Memory B cell (primary cell): ENCODE data around the gene RTN4R.
A peak's percentile ranks its signal among the peaks of the same experiment; 100 is the strongest.

Experiments
- ATAC-seq: fragments of 150-1000 bp; cut with Tn5 transposase; 2 replicates; pipeline ENCODE4 v1.10.0; 2021; ENCODE audit warnings: low read depth, mild to moderate bottlenecking, moderate library complexity
- DNase-seq, 2 donors: peaks; one replicate each; pipeline ENCODE4 v3.0.0; 2022; ENCODE audit warnings: low spot score in 2 of 2
- H3K27ac Mint-ChIP-seq: one replicate; pipeline ENCODE4 v1.8.0; 2022; ENCODE audit warnings: mild to moderate bottlenecking, moderate library complexity, mixed read lengths
- H3K27me3 Mint-ChIP-seq: one replicate; pipeline ENCODE4 v1.8.0; 2022; ENCODE audit warnings: mixed read lengths
- H3K36me3 Mint-ChIP-seq: one replicate; pipeline ENCODE4 v1.8.0; 2022; ENCODE audit warnings: mild to moderate bottlenecking, mixed read lengths
- H3K4me1 Mint-ChIP-seq: one replicate; pipeline ENCODE4 v1.8.0; 2022; ENCODE audit warnings: mixed read lengths
- H3K4me3 Mint-ChIP-seq: one replicate; pipeline ENCODE4 v1.8.0; 2022; ENCODE audit warnings: mild to moderate bottlenecking, moderate library complexity, mixed read lengths
- H3K9me3 Mint-ChIP-seq: one replicate; pipeline ENCODE4 v1.8.0; 2022; ENCODE audit warnings: mixed read lengths

Gene RTN4R

DNA sequence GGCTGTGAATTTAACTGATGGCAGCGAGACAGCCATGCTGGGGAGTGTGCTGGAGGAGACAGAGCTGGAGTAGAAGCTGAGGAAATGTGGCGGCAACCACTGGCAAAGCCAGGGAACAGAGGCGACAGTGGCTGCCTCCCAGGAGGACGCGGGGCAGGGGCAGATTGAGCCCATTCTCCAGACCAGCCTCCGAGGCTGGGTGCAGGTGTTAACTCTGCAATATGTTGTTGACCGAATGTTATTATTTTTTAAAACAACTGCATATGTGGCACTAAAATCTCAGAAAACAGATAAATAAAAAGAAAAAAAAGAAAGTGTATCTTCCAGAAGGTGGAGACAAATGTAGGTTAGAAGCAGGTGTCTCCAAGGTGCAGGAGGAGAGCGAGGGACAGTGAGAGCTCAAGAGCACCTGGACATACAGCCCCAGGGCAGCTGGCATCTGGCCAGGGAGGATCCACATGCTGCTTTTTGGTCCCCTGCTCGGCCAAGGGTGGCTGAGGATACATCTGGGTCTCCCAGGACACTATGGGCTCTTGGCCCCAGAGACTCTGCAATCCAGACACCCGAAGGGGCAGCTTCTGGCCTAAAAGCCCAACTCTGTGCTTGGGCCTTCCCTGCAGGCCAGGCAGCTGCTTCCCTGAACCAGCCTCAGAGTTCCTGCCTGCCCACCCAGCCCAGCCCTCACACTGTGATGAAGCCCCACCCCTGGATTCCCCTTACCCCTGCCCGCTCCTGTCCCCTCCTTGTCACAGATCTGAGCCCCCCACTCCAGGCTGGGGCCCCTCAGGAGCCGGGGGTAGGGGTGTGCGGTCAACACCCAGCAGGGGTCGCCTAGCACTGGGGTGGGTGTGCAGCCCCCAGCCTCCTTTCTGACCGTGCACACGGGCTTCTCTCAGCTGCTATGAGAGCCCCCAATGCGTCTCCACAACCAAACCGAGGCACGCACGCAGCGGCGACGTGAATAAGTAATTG, 12.9 kb downstream of the RTN4R start:
- no peaks in the 10 kb centered on the region for H3K9me3 Mint-ChIP-seq
- ATAC-seq (no peak), DNase-seq (no peak)
- no peak overlapping the region for H3K27ac Mint-ChIP-seq
- H3K36me3 Mint-ChIP-seq: no peaks in the 10 kb centered on the region
- H3K27me3 Mint-ChIP-seq: peaks cover 7% of the 10 kb centered on the region
- no peaks in the 10 kb centered on the region for H3K4me1 Mint-ChIP-seq
- H3K4me3 Mint-ChIP-seq: no peak overlapping the region

DNA sequence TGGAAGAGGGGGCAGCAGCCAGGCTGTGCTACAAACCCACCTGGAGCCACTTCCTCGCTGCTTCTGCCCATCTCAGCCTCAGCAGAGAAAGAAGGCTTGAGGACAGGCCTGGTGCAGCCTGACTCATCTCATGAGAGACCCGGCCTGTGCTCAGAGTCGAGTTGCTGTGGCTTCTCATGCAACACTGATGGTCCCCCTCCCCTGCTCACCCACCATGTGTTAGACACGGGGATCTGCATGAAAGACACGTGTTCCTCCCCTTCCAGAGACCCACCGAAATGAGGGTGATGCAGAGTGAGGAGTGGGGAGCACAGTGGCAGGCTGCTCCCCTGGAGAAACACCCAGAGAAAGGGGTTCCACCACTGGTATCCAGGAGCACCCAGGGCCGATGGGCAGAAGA, 15.0 kb downstream of the RTN4R start:
- DNase-seq (no peak), ATAC-seq (no peak)
- no peaks in the 10 kb centered on the region for H3K36me3 Mint-ChIP-seq
- no peaks in the 10 kb centered on the region for H3K9me3 Mint-ChIP-seq
- H3K27ac Mint-ChIP-seq: no peak overlapping the region
- no peak overlapping the region for H3K4me3 Mint-ChIP-seq
- H3K4me1 Mint-ChIP-seq: no peaks in the 10 kb centered on the region
- H3K27me3 Mint-ChIP-seq: peaks cover 2% of the 10 kb centered on the region

DNA sequence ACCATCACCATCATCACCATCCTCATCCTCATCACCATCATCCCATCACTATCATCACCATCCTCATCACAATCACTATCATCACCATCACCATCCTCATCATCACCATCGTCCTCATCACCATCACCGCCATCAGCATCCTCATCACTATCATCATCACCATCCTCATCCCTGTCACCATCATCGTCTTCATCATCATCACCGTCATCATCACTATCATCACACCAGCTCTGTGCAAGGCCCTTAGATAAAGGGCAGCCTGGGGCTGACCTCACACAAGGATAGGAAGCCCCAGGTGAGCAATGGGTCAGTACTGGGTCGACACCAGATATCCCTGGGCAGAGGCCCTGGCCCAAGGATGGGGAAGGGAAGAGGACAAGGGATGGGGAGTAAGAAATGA, 16.1 kb downstream of the RTN4R start:
- no peaks in the 10 kb centered on the region for H3K9me3 Mint-ChIP-seq

DNA sequence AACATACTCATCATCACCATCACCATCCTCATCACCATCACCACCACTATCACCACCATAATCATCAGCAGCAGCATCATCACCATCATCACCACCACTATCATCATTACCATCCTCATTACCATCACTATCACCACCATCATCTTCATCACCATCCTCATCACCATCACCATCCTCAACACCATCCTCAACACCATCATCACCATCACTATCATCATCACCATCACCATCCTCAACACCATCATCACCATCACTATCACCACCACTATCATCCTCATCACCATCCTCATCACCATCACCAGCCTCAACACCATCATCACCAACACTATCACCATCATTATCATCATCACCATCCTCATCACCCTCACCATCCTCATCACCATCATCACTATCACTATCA, 16.6 kb downstream of the RTN4R start:
- DNase-seq (no peak), ATAC-seq (no peak)
- H3K36me3 Mint-ChIP-seq: no peaks in the 10 kb centered on the region
- no peaks in the 10 kb centered on the region for H3K4me1 Mint-ChIP-seq
- no peak overlapping the region for H3K4me3 Mint-ChIP-seq
- no peaks in the 10 kb centered on the region for H3K9me3 Mint-ChIP-seq
- no peak overlapping the region for H3K27ac Mint-ChIP-seq
- H3K27me3 Mint-ChIP-seq: peaks cover 1% of the 10 kb centered on the region

More for the DNA sequence above, 16.1 kb downstream of the RTN4R start:
- H3K4me1 Mint-ChIP-seq: no peaks in the 10 kb centered on the region
- H3K27ac Mint-ChIP-seq: no peak overlapping the region
- no peak for ATAC-seq
- no peaks in the 10 kb centered on the region for H3K36me3 Mint-ChIP-seq
- no peak overlapping the region for H3K4me3 Mint-ChIP-seq
- H3K27me3 Mint-ChIP-seq: peaks cover 1% of the 10 kb centered on the region
- DNase-seq: no peak

DNA sequence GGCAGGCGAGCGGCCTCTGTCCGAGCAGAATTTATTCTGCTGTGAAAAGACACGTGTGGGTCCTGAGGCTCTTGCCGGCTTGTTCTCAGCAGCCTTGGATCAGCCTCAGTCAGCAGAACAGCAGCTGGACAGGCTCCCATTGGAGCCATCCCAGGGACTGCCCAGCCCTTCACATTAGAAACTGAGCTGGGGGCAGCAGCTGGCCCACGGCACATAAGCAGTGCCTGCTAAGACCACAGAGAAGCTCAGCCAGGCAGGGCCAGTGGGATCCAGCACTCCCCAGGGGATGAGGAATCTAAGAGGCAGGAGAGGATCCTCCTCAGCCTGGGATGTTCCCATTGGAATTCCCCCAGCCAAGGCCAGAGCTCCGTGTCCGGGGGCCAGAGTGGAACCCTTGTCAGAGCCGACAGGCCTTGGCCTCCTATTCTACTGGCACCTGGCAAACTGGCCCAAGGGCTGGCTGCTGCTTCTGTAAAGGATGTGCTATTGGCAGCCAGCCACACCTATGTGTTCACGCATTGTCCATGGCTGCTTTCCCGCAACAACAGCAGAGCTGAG, 18.2 kb downstream of the RTN4R start:
- Mint-ChIP-seq H3K27ac (no peak overlapping the region), H3K27me3 (peaks cover 8% of the 10 kb centered on the region), H3K4me3 (no peak overlapping the region), H3K36me3 (no peaks in the 10 kb centered on the region), H3K4me1 (peaks cover 9% of the 10 kb centered on the region), H3K9me3 (no peaks in the 10 kb centered on the region)
- no peak for ATAC-seq
- DNase-seq: no peak

DNA sequence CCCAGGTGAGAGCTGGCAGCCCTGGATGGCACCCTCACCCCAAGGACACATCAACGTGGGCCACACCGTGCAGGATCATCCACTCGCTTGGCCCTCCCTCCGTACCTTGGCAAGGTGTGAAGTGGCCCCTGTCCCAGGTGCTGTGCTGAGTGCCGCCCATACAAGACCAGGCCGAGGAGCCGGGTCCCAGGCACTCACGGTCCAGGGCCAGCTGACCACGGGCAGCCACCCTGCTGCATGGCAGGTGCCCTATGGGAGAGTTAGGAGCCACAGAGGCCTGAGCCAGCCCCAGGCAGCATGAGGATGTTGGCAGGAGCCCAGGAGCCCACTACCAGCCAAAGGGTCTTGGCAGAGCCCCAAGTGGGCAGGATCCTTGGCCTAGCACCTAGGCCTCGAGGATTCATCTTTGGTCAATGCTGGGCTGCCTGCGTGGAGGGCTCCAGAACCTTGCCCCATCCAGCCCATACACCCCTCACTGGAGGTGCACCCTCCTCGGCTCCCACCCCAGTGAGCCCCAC, 19.6 kb downstream of the RTN4R start:
- ATAC-seq (no peak), DNase-seq (no peak)

DNA sequence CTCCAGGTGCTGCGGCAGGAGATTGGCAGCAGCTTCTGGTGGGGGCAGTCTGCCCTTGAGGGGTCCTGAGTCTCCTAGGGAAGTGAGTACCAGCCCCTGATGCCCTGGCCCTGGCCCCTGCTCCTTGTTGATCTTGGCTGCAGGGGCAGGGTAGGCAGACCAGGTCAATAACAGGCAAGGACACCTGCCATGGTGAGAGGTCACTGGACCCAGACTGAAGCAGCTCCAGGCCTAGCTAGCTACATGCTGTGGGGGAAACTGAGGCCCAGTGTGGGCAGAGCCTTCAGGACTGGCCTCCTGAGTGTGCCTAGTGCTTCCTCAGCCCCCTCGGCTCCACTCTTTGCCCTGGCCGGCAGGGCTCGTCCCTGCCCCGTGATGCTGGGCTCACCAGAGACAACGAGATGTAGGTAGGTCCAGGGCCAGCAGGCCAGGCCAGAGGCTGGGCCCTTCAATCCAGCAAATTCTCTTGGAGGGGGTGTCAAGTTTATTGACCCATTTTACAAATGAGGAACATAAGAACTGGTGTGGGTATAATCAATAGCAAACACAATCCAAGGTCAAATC, 20.4 kb downstream of the RTN4R start:
- Mint-ChIP-seq H3K4me1 (peaks cover 17% of the 10 kb centered on the region), H3K4me3 (no peak overlapping the region), H3K27ac (no peak overlapping the region), H3K9me3 (no peaks in the 10 kb centered on the region), H3K27me3 (peaks cover 13% of the 10 kb centered on the region), H3K36me3 (no peaks in the 10 kb centered on the region)
- DNase-seq (no peak), ATAC-seq (no peak)

More for the DNA sequence above, 19.6 kb downstream of the RTN4R start:
- Mint-ChIP-seq H3K4me3 (no peak overlapping the region), H3K9me3 (no peaks in the 10 kb centered on the region), H3K4me1 (peaks cover 17% of the 10 kb centered on the region), H3K36me3 (no peaks in the 10 kb centered on the region), H3K27ac (no peak overlapping the region), H3K27me3 (peaks cover 13% of the 10 kb centered on the region)

DNA sequence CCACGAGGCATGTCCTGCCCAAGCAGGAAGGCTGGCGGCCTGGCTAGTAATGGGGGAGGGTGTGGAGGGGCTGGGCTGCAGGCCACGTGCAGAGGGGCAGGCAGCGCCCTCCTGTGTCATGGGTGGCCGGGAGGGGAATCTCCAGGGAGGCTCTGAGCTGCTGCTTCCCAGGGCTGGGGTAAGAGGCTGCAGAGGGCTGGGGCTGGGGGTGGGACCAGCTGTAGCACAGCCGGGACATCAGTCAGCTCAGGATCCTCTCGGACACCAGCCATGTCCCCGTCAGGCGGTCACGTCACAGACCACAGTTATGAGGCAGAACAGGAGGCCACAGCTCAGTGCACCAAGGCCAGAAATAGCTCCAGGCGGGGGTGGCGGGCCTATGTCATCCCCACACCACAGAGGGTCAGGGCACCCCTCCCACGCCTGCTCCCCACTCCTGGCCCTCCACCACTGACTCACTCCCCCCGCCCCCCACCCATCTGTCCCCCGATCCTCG, 21.1 kb downstream of the RTN4R start:
- H3K9me3 Mint-ChIP-seq: no peaks in the 10 kb centered on the region
- peaks cover 16% of the 10 kb centered on the region for H3K27me3 Mint-ChIP-seq
- ATAC-seq (no peak), DNase-seq (no peak)
- peaks cover 20% of the 10 kb centered on the region for H3K4me1 Mint-ChIP-seq
- H3K27ac Mint-ChIP-seq: no peak overlapping the region
- no peaks in the 10 kb centered on the region for H3K36me3 Mint-ChIP-seq
- no peak overlapping the region for H3K4me3 Mint-ChIP-seq

DNA sequence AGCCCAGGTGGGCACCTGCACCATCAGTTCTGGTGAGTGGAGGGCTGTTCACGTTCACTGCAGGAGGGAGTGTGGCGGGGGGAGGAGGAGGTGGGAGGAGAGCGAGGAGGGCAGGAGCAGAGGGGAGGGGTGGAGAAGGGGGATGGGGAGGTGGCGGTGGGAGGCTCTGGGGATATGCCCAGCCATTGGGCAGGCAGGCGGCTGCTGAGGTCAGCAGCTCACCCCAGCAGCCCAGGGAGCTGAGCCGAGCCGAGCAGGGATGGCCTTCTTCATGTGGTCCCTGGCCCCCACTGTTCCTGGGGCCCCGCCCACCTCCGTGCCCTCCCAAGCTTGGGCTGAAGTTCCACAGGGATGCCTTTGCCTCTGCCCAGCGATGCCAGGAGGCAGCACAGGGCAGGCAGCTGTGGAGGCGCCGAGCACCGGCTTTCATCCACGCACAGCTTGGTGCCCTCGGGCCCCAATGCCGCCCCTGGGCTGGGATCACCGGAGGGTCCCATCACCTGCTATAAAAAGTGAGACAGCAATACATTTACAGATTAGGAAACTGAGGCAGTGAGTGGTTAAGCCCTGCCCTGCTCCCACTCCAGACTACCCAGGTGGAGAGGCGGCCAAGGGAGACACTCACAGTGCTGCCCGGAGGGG, 21.6 kb downstream of the RTN4R start:
- H3K9me3 Mint-ChIP-seq: no peaks in the 10 kb centered on the region
- H3K36me3 Mint-ChIP-seq: no peaks in the 10 kb centered on the region
- no peak overlapping the region for H3K4me3 Mint-ChIP-seq
- peaks cover 16% of the 10 kb centered on the region for H3K27me3 Mint-ChIP-seq
- H3K27ac Mint-ChIP-seq: no peak overlapping the region
- no peak for DNase-seq
- no peak for ATAC-seq
- peaks cover 20% of the 10 kb centered on the region for H3K4me1 Mint-ChIP-seq

DNA sequence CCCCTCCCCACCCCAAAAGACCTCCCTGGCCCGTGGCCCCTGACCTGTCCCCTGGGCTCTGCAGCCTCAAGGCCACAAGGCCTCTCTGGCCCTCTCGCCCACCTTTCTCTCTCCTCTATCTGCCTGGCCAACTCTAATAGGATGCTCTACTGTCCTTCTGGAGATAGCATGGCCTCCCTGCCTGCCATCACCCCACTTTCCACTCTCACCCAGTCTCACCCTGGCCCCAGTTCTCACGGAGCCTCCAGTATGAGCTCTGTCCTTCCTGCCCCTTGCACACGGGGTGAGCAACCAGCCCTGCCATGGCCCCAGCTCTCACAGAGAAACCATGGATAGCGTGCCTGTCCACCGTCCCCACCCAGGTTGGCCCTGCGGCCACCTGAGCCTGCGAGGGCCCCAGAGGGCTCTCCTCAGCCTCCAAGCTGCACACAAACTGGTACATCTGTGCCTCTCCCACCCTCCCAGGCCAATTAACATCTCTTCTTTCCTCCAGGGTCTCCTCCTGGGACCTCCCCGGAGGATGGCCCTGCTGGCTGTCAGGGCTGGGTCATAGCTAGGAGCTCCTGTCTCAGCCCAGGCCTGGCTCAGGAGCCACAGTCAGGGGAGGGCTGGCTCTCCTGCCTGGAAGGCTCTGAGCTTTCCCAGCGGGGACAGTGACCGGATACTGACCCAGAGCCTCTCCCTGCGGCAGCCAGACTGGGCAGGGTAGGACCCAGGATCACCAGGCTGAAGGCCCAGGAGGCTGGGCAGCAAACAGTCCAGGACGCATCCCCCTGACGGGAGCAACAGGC, 22.3 kb downstream of the RTN4R start:
- ATAC-seq (no peak), DNase-seq (no peak)
- no peaks in the 10 kb centered on the region for H3K36me3 Mint-ChIP-seq
- H3K4me3 Mint-ChIP-seq: peak overlapping the region; percentile 30
- no peak overlapping the region for H3K27ac Mint-ChIP-seq
- H3K4me1 Mint-ChIP-seq: peaks cover 20% of the 10 kb centered on the region
- peaks cover 16% of the 10 kb centered on the region for H3K27me3 Mint-ChIP-seq
- no peaks in the 10 kb centered on the region for H3K9me3 Mint-ChIP-seq

DNA sequence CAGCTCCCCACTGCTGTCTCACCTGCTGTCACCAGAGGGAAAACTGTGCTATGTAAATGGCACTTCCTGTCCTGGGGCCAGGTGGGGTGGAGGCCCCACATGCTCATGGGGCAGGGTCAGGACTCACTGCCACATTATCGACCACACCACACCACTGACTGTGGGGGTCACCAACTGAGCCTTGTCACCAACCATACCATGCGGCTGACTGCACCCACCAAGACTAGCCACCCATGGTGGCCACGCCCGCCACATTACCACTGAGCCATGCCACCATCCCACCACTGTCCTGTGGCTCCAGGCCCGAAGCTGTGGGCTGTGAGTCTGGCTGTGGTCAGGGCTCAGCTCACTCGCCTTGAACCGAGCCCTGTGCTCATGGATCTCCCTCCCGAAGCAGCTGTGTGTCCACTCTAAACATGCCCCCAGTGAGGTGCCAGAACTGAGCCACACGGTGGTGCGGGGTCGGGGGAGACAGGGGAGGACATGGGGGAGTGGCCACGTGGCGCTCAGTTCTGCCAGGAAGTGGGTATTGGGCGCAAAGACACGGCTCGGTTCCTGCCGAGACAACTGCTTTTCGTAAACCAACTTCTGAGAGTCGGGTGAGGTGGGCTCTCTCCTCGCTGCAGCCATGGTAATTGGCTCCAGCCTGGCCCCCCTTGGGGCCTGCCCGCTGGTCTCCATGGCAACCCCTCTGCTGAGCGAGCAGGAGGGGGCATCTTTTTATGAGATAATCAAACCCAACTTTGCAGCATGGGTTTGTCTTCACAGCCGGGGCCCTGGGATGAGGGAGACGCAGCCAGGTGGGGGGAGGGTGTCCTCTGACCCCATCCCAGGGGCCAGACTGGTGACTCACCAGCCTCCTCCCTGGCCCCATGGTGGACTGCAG, 23.2 kb downstream of the RTN4R start:
- H3K9me3 Mint-ChIP-seq: no peaks in the 10 kb centered on the region
- no peak overlapping the region for H3K27ac Mint-ChIP-seq
- H3K4me1 Mint-ChIP-seq: peaks cover 20% of the 10 kb centered on the region
- ATAC-seq (peak; percentile 50), DNase-seq (peak in 1 of 2 donors; percentile 18)
- no peak overlapping the region for H3K4me3 Mint-ChIP-seq
- no peaks in the 10 kb centered on the region for H3K36me3 Mint-ChIP-seq
- H3K27me3 Mint-ChIP-seq: peaks cover 16% of the 10 kb centered on the region

DNA sequence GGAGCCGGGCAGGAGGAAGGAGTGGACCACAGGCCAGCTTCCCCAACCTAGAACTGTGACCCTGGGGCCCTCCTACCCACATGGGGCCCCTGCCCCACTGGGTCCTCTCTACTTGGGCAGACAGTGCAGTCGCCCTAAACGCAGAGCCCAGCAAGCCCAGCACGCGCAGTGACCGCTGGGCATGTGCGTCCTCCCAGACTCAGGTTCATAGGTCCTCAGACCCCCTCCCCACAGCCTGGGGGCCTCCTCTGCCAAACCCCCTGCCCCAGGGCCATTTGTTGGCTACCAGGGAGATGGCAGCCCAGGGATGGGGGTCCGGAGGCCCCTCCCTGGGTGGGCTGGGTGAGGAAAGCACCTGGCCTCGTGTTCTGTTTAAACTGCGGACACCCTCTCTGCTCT, 23.9 kb downstream of the RTN4R start:
- DNase-seq: no peak
- no peaks in the 10 kb centered on the region for H3K9me3 Mint-ChIP-seq
- no peak overlapping the region for H3K4me3 Mint-ChIP-seq
- peaks cover 20% of the 10 kb centered on the region for H3K4me1 Mint-ChIP-seq
- no peak overlapping the region for H3K27ac Mint-ChIP-seq
- peaks cover 17% of the 10 kb centered on the region for H3K27me3 Mint-ChIP-seq
- no peak for ATAC-seq
- no peaks in the 10 kb centered on the region for H3K36me3 Mint-ChIP-seq
